HCT116 (cell line): ENCODE data around the gene LARP1.

Experiments used
- FOSL1 ChIP-seq: IDR thresholded peaks from 2 replicates; pipeline ENCODE4 v1.6.1; 2012; ENCODE audit warnings: low read depth
- JUND ChIP-seq: IDR thresholded peaks from 2 replicates; pipeline ENCODE4 v1.6.1; 2012
- POLR2A ChIP-seq: IDR thresholded peaks from 2 replicates; pipeline ENCODE4 v1.7.0; 2011; ENCODE audit warnings: borderline replicate concordance; ENCODE audit not compliant: insufficient read depth, insufficient read length; ENCODE audit errors: extremely low read depth
- RAD21 ChIP-seq: IDR thresholded peaks from 2 replicates; pipeline ENCODE4 v1.6.1; 2012; ENCODE audit warnings: low read depth, mild to moderate bottlenecking
- TF ChIP-seq, protein P1 (sequence below), 3 experiments: fragments of 200-600 bp in 1 of 3; sonication (generic) in 1 of 3; IDR thresholded peaks in 2 of 3; conservative IDR thresholded peaks in 1 of 3; 2 replicates each; pipeline ENCODE4 v1.5.1; 2012 to 2017; ENCODE audit warnings: low read depth in 2 of 3, low read length in 2 of 3, antibody characterized with exemption in 1 of 3, borderline replicate concordance in 1 of 3, control low read depth in 1 of 3, mild to moderate bottlenecking in 1 of 3, mixed read lengths in 1 of 3, mixed run types in 1 of 3, moderate library complexity in 1 of 3; ENCODE audit not compliant: insufficient read depth in 1 of 3
- TF ChIP-seq, protein P2 (sequence below): IDR thresholded peaks from 2 replicates; pipeline ENCODE4 v1.6.1; 2012

DNA sequence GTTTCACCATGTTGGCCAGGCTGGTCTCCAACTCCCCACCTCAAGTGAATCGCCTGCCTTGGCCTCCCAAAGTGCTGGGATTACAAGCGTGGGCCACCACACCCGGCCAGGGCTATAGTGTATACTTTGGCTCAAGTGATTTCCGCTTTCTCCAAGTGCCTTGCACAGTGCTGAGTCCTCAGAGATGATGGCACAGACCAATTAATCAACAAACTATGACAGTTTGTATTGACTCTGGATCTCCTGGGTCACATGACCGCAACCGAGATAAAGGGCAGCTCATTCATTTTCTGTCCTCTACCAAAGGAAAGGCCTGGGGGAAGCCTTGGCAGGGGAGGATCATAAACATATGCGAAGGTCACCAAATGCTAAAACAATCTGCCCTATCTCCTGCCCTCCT lies 11.4 kb upstream of the LARP1 start:
- no peak for TF ChIP-seq FOSL1
- TF ChIP-seq JUND, result no peak
- TF ChIP-seq, protein P1, sequence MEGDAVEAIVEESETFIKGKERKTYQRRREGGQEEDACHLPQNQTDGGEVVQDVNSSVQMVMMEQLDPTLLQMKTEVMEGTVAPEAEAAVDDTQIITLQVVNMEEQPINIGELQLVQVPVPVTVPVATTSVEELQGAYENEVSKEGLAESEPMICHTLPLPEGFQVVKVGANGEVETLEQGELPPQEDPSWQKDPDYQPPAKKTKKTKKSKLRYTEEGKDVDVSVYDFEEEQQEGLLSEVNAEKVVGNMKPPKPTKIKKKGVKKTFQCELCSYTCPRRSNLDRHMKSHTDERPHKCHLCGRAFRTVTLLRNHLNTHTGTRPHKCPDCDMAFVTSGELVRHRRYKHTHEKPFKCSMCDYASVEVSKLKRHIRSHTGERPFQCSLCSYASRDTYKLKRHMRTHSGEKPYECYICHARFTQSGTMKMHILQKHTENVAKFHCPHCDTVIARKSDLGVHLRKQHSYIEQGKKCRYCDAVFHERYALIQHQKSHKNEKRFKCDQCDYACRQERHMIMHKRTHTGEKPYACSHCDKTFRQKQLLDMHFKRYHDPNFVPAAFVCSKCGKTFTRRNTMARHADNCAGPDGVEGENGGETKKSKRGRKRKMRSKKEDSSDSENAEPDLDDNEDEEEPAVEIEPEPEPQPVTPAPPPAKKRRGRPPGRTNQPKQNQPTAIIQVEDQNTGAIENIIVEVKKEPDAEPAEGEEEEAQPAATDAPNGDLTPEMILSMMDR (IDR thresholded peaks at IDR 0.05 in 2 of 3, conservative IDR thresholded peaks at IDR 0.05 in 1 of 3; ENCODE audit: borderline replicate concordance in 1 of 3, insufficient read depth in 1 of 3, low read depth in 2 of 3, low read length in 2 of 3), result no peak
- TF ChIP-seq POLR2A, result no peak
- TF ChIP-seq, protein P2, sequence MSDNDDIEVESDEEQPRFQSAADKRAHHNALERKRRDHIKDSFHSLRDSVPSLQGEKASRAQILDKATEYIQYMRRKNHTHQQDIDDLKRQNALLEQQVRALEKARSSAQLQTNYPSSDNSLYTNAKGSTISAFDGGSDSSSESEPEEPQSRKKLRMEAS, result no peak
- TF ChIP-seq RAD21, result no peak
